A673 (cell line): ENCODE data around the gene TXNDC5. TPM values are rescaled to one million over a fixed set of nuclear protein-coding genes. Genes with fewer than 3 reads are reported as not detected.

Source experiments
- BruUV-seq: library from RNA; stranded (reverse); fragments of 400-500 nt; replicated peaks from 2 replicates; lab custom pipeline; 2021; lab: Mats Ljungman, UMichigan
- CTCF ChIA-PET: fragments of 300-600 bp; sonication (Branson Sonifier 250); formaldehyde crosslinking; loops from one replicate; lab custom pipeline; 2022; ENCODE audit warnings: antibody characterized with exemption; lab: Charles Lee
- POLR2A ChIA-PET: fragments of 300-600 bp; sonication (Branson Sonifier 250); formaldehyde crosslinking; loops from one replicate; lab custom pipeline; 2022; ENCODE audit warnings: antibody characterized with exemption; ENCODE audit not compliant: low non-redundant PET; lab: Charles Lee
- DNase-seq: peaks from one replicate; pipeline ENCODE4 v3.0.0-alpha.2; 2015; ENCODE audit warnings: low spot score
- H3K27ac ChIP-seq: fragments of 200-600 bp; sonication (generic); 2 replicates; pipeline ENCODE4 v1.5.1; 2016; ENCODE audit warnings: mixed run types, low read depth, mild to moderate bottlenecking, mixed read lengths, antibody characterized with exemption, low read length; ENCODE audit not compliant: poor library complexity, severe bottlenecking
- H3K27me3 ChIP-seq: fragments of 200-600 bp; sonication (generic); replicated peaks from 2 replicates; pipeline ENCODE4 v1.6.1; 2017; ENCODE audit warnings: mixed run types, low read depth, mild to moderate bottlenecking, mixed read lengths, antibody characterized with exemption, low read length; ENCODE audit not compliant: insufficient read depth, poor library complexity
- H3K36me3 ChIP-seq: fragments of 200-600 bp; sonication (generic); 2 replicates; pipeline ENCODE4 v1.6.1; 2016; ENCODE audit warnings: mixed run types, mild to moderate bottlenecking, mixed read lengths, antibody characterized with exemption, low read length; ENCODE audit not compliant: insufficient read depth, poor library complexity, severe bottlenecking
- H3K4me1 ChIP-seq: fragments of 200-600 bp; sonication (generic); 2 replicates; pipeline ENCODE4 v1.6.1; 2017; ENCODE audit warnings: mixed run types, mild to moderate bottlenecking, mixed read lengths, antibody characterized with exemption, low read length; ENCODE audit not compliant: insufficient read depth, poor library complexity, severe bottlenecking
- H3K4me3 ChIP-seq: fragments of 200-600 bp; sonication (generic); 2 replicates; pipeline ENCODE4 v1.5.1; 2016; ENCODE audit warnings: low read depth, mixed run types, mild to moderate bottlenecking, mixed read lengths, low read length; ENCODE audit not compliant: poor library complexity, severe bottlenecking
- H3K9me3 ChIP-seq: fragments of 200-600 bp; sonication (generic); 2 replicates; pipeline ENCODE4 v1.6.1; 2016; ENCODE audit warnings: mixed run types, low read depth, mild to moderate bottlenecking, mixed read lengths, antibody characterized with exemption, low read length; ENCODE audit not compliant: poor library complexity, severe bottlenecking
- CTCF ChIP-seq: fragments of 300-800, 200-600 bp; sonication (generic); conservative IDR thresholded peaks from 2 replicates; pipeline ENCODE4 v1.5.1; 2017; ENCODE audit warnings: low read depth, mild to moderate bottlenecking, antibody characterized with exemption, low read length, moderate library complexity, mixed read lengths
- EZH2 ChIP-seq: fragments of 200-600 bp; sonication (generic); IDR thresholded peaks from 2 replicates; pipeline ENCODE4 v1.6.1; 2017; ENCODE audit warnings: borderline replicate concordance, low read depth, mild to moderate bottlenecking, mixed read lengths, antibody characterized with exemption, low read length; ENCODE audit not compliant: poor library complexity, severe bottlenecking
- intact Hi-C: fragments of 100-400 bp; cut with micrococcal nuclease; formaldehyde crosslinking; loops from one replicate; pipeline ENCODE4 v1.10.0; 2022; ENCODE audit not compliant: unreplicated experiment
- total RNA-seq: library from RNA; stranded (reverse); gene quantifications from 2 replicates; pipeline ENCODE4 v1.2.3, GENCODE V29; 2021

TXNDC5 gene
- total RNA-seq, 1 experiment from 2014 or later: 134 TPM

DNA sequence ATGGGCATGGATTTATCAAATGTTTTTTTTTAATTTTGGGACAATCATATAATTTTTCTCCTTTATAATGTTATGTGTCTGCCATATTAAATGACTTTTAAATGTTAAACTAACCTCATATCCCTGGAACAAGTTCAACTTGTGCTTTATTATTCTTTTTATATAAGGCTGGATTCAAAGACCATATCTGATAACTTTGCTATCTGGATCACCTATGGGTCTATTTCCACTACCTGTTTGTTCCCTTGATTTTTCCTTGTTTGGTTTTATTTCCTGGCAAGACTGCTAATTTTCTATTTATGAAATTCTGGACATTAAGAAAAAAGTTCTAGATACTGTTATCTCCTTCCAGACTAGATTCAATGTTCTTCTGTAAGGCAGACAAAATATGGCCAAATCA, 58.8 kb downstream of the TXNDC5 start:
- Histone ChIP-seq H3K36me3 (no peaks in the 10 kb centered on the region), H3K4me3 (no peak overlapping the region), H3K27ac (no peak overlapping the region), H3K27me3 (no peaks in the 10 kb centered on the region), H3K4me1 (no peaks in the 10 kb centered on the region), H3K9me3 (peaks cover 8% of the 10 kb centered on the region)
- BruUV-seq: no TSS peak
- ChIA-PET POLR2A (no interaction called here), CTCF (no interaction called here)
- TF ChIP-seq CTCF (no peak), EZH2 (no peak)
- intact Hi-C loops: no loop called here
- DNase-seq: no peak

GRCh38 chr6:7848229-7848628, 62.4 kb downstream of the TXNDC5 start:
- DNase-seq: no peak
- Histone ChIP-seq H3K4me3 (no peak overlapping the region), H3K4me1 (no peaks in the 10 kb centered on the region), H3K27ac (no peak overlapping the region), H3K27me3 (no peaks in the 10 kb centered on the region), H3K9me3 (peaks cover 8% of the 10 kb centered on the region), H3K36me3 (no peaks in the 10 kb centered on the region)
- no TSS peak for BruUV-seq
- intact Hi-C loops: no loop called here
- ChIA-PET POLR2A (no interaction called here), CTCF (interaction anchor here (0.6 kb wide), 1 partner anchor 20 kb away, joined by 3 read pairs; no protein-coding TSS in a partner anchor)
- TF ChIP-seq CTCF (no peak), EZH2 (no peak)

DNA sequence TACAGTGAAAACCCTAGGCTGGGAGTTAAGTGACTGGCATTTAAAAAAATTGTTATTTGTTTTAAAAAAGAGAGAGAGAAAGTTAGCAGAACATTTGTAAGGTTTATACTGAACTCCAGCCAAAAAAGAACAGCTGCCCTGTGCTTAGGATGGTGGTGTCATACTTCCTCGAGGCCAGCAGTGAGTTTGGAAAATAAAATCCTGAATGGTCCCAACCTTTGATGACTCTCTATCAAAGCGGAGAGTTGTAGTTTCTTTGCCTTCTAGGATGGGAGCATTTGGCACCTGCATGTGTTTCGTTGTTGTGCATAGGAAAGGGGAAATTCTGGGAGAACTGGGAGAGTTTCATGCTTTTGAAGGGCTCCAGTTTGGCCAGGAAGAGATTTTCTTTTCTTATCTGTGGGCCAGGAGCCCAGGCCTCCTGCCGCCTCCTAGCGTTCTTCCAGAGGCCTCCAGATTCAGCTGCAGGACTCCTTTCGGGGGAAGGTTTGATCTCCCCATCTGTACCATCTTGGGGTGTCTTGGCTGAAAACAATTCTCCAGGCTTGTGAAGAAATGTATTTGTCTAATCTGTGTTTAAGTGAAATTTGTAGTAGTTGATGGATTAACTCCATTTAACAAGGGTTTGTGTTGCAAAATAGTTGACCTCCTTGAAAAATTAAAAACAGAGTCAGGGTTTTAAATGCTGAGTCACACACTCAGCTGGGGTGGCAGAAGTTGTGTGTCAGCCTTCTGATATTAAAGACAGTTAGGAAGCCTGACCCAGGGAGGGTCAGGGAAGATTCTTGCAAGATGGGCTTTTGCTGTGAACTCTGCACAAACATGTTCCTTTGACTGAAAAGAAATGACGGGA, 63.4 kb downstream of the TXNDC5 start:
- H3K9me3 ChIP-seq: peaks cover 6% of the 10 kb centered on the region
- no peak overlapping the region for H3K4me3 ChIP-seq
- H3K27me3 ChIP-seq: no peaks in the 10 kb centered on the region
- H3K27ac ChIP-seq: no peak overlapping the region
- ChIA-PET CTCF (no interaction called here), POLR2A (no interaction called here)
- no TSS peak for BruUV-seq
- intact Hi-C loops: no loop called here
- TF ChIP-seq EZH2 (no peak), CTCF (no peak)
- no peaks in the 10 kb centered on the region for H3K4me1 ChIP-seq
- H3K36me3 ChIP-seq: no peaks in the 10 kb centered on the region
- no peak for DNase-seq
